Right forelimb (tissue), 1 donor: ENCODE measurements around the gene DDAH1.
A peak's percentile ranks its signal among the peaks of the same experiment; 100 is the strongest.

Experiments
- DNase-seq: peaks from one replicate; pipeline ENCODE4 v3.0.0-alpha.2; 2018

Gene DDAH1

GRCh38 chr1:85323770-85324169 is 141.2 kb downstream of the DDAH1 start:
- DNase-seq = no peak

GRCh38 chr1:85322655-85323054 is 142.3 kb downstream of the DDAH1 start:
- no peak for DNase-seq

GRCh38 chr1:85321237-85321964 is 143.6 kb downstream of the DDAH1 start:
- DNase-seq = no peak

GRCh38 chr1:85320371-85321131 is 144.4 kb downstream of the DDAH1 start:
- no peak for DNase-seq

- DNase-seq = no peak
Observed at GRCh38 chr1:85319931-85320330, 145.0 kb downstream of the DDAH1 start.

GRCh38 chr1:85319491-85319890 is 145.5 kb downstream of the DDAH1 start:
- no peak for DNase-seq

GRCh38 chr1:85318217-85318616 is 146.7 kb downstream of the DDAH1 start:
- no peak for DNase-seq

- no peak for DNase-seq
Observed at GRCh38 chr1:85317560-85317959, 147.4 kb downstream of the DDAH1 start.

- no peak for DNase-seq
Observed at GRCh38 chr1:85316321-85316720, 148.6 kb downstream of the DDAH1 start.

GRCh38 chr1:85315789-85316188 is 149.2 kb downstream of the DDAH1 start:
- DNase-seq = no peak

GRCh38 chr1:85314726-85315125 is 150.2 kb downstream of the DDAH1 start:
- no peak for DNase-seq

- DNase-seq = no peak
Observed at GRCh38 chr1:85313888-85314696, 150.9 kb downstream of the DDAH1 start.

GRCh38 chr1:85311818-85312217 is 153.1 kb downstream of the DDAH1 start:
- no peak for DNase-seq

GRCh38 chr1:85308833-85309350 is 156.1 kb downstream of the DDAH1 start:
- DNase-seq = no peak

- peak; percentile 94 for DNase-seq
Observed at GRCh38 chr1:85307987-85308832, 156.7 kb downstream of the DDAH1 start.

GRCh38 chr1:85306236-85306635 is 158.7 kb downstream of the DDAH1 start:
- no peak for DNase-seq

GRCh38 chr1:85303440-85304162 is 161.4 kb downstream of the DDAH1 start:
- no peak for DNase-seq

- DNase-seq = no peak
Observed at GRCh38 chr1:85300140-85300539, 164.8 kb downstream of the DDAH1 start.

- DNase-seq = no peak
Observed at GRCh38 chr1:85297855-85298629, 166.9 kb downstream of the DDAH1 start.

- DNase-seq = no peak
Observed at GRCh38 chr1:85297538-85297854, 167.5 kb downstream of the DDAH1 start.

GRCh38 chr1:85296980-85297379 is 168.0 kb downstream of the DDAH1 start:
- no peak for DNase-seq
